ENCODE measurements around the gene ADAMTS3. TPM values are rescaled to one million over a fixed set of nuclear protein-coding genes. Genes with fewer than 3 reads are reported as not detected.
"Not testable (repeated sequence)": the region's sequence is repeated elsewhere in the genome, so short reads cannot be mapped to it uniquely, and the experiment has no call there.

The ADAMTS3 gene
- polyA plus RNA-seq, 5 donors: 4.8 to 9.2 (median 8.7) TPM

- DNase-seq: no peak
Measured at GRCh38 chr4:72473434-72473900, 95.6 kb downstream of the ADAMTS3 start.

GRCh38 chr4:72471816-72472215 lies 97.2 kb downstream of the ADAMTS3 start:
- no peak for DNase-seq

GRCh38 chr4:72468904-72469502 lies 100.0 kb downstream of the ADAMTS3 start:
- peak in 1 of 2 donors; percentile 1 for DNase-seq

GRCh38 chr4:72467633-72468032 lies 101.4 kb downstream of the ADAMTS3 start:
- no peak for DNase-seq

- no peak for DNase-seq
Measured at GRCh38 chr4:72463724-72464123, 105.3 kb downstream of the ADAMTS3 start.

GRCh38 chr4:72457158-72457557 lies 111.9 kb downstream of the ADAMTS3 start:
- no peak for DNase-seq

GRCh38 chr4:72451349-72451748 lies 117.7 kb downstream of the ADAMTS3 start:
- DNase-seq: peak; percentile 8 to 20

GRCh38 chr4:72449705-72450104 lies 119.3 kb downstream of the ADAMTS3 start:
- DNase-seq: no peak

- no peak for DNase-seq
Measured at GRCh38 chr4:72448231-72448630, 120.8 kb downstream of the ADAMTS3 start.

GRCh38 chr4:72446353-72447055 lies 122.5 kb downstream of the ADAMTS3 start:
- DNase-seq: no peak

GRCh38 chr4:72444092-72444491 lies 124.9 kb downstream of the ADAMTS3 start:
- DNase-seq: no peak

- DNase-seq: no peak
Measured at GRCh38 chr4:72442715-72443114, 126.3 kb downstream of the ADAMTS3 start.

- DNase-seq: no peak
Measured at GRCh38 chr4:72442147-72442546, 126.9 kb downstream of the ADAMTS3 start.

- no peak for DNase-seq
Measured at GRCh38 chr4:72440386-72440785, 128.6 kb downstream of the ADAMTS3 start.

GRCh38 chr4:72432975-72433374 lies 136.0 kb downstream of the ADAMTS3 start:
- DNase-seq: no peak

GRCh38 chr4:72432282-72432681 lies 136.7 kb downstream of the ADAMTS3 start:
- DNase-seq: no peak

GRCh38 chr4:72430988-72431387 lies 138.0 kb downstream of the ADAMTS3 start:
- DNase-seq: no peak

- no peak for DNase-seq
Measured at GRCh38 chr4:72430050-72430449, 139.0 kb downstream of the ADAMTS3 start.

- DNase-seq: no peak
Measured at GRCh38 chr4:72429397-72429889, 139.6 kb downstream of the ADAMTS3 start.

GRCh38 chr4:72427057-72427456 lies 142.0 kb downstream of the ADAMTS3 start:
- DNase-seq: peak in 1 of 2 donors; percentile 24

- DNase-seq: not testable (repeated sequence)
Measured at GRCh38 chr4:72425908-72426307, 143.1 kb downstream of the ADAMTS3 start.

GRCh38 chr4:72424006-72424405 lies 145.0 kb downstream of the ADAMTS3 start:
- DNase-seq: no peak

GRCh38 chr4:72422416-72422815 lies 146.6 kb downstream of the ADAMTS3 start:
- no peak for DNase-seq

Data from right lung (tissue), 5 donors.